ENCODE data around the gene ADAM15. TPM values are rescaled to one million over a fixed set of nuclear protein-coding genes. Genes with fewer than 3 reads are reported as not detected.

ADAM15 gene
- total RNA-seq, 1 donor from 2014 or later, result 163 TPM

- no peak for DNase-seq
- H3K4me3 ChIP-seq, result no peak overlapping the region
- no peak overlapping the region for H3K27ac ChIP-seq
- no peak for TF ChIP-seq CTCF (IDR thresholded peaks at IDR 0.05)
- intact Hi-C loops (cut with DNase I), result no loop called here
- H3K36me3 ChIP-seq, result no peaks in the 10 kb centered on the region
- H3K9me3 ChIP-seq, result no peaks in the 10 kb centered on the region
- ATAC-seq, result no peak
- H3K27me3 ChIP-seq, result no peaks in the 10 kb centered on the region
- H3K4me1 ChIP-seq, result peaks cover 29% of the 10 kb centered on the region
Measured at GRCh38 chr1:155066777-155067176, 15.7 kb downstream of the ADAM15 start.

GRCh38 chr1:155068599-155068998 is 17.5 kb downstream of the ADAM15 start:
- H3K27ac ChIP-seq, result no peak overlapping the region

DNA sequence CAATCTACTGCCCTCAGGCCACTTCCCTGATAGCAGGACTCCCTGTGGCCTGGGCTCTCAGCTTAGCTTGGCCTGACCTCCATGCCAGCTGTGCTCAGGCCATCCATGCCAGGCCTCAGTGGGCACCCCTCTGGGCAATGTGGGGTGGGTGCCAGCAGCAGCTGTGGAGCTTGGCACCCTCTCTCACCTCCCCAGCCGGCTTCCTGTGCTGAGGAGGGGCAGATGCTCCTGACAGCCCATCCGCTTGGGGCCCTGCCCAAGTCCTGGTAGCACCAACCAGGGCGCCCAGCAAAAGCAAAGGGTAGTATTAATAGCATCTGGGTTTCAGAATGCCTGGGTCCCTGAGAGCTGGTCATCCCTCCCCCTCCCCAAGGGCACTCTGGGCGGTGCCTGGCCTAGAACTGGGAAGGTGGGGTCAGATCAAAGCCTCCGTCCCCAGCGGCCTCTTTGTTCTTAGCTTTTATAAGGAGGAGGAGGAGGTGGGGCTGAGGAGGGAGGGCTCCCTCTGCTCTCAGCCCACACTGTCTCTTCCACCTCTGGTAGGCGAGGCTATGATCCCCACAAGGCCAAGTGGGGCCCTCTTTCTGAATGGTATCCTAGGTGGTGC is 18.5 kb downstream of the ADAM15 start:
- Histone ChIP-seq H3K36me3 (no peaks in the 10 kb centered on the region), H3K4me1 (peaks cover 14% of the 10 kb centered on the region), H3K4me3 (no peak overlapping the region), H3K27ac (no peak overlapping the region), H3K27me3 (no peaks in the 10 kb centered on the region), H3K9me3 (no peaks in the 10 kb centered on the region)
- ATAC-seq (no peak), DNase-seq (no peak)
- intact Hi-C loops (cut with DNase I), result no loop called here
- TF ChIP-seq CTCF (IDR thresholded peaks at IDR 0.05), result no peak

More at GRCh38 chr1:155068599-155068998, 17.5 kb downstream of the ADAM15 start:
- no peak for DNase-seq
- H3K27me3 ChIP-seq, result no peaks in the 10 kb centered on the region
- TF ChIP-seq CTCF (IDR thresholded peaks at IDR 0.05), result no peak
- ATAC-seq, result no peak
- H3K9me3 ChIP-seq, result no peaks in the 10 kb centered on the region
- H3K4me3 ChIP-seq, result no peak overlapping the region
- no peaks in the 10 kb centered on the region for H3K36me3 ChIP-seq
- intact Hi-C loops (cut with DNase I), result no loop called here
- peaks cover 14% of the 10 kb centered on the region for H3K4me1 ChIP-seq

GRCh38 chr1:155070158-155070621 is 19.1 kb downstream of the ADAM15 start:
- peak overlapping the region; percentile 52 for H3K4me3 ChIP-seq
- DNase-seq (no peak), ATAC-seq (no peak)

GRCh38 chr1:155070721-155071569 is 19.8 kb downstream of the ADAM15 start:
- DNase-seq, result peak; percentile 91
- peaks cover 14% of the 10 kb centered on the region for H3K4me1 ChIP-seq
- H3K36me3 ChIP-seq, result no peaks in the 10 kb centered on the region
- peak overlapping the region; percentile 52 for H3K4me3 ChIP-seq
- H3K9me3 ChIP-seq, result no peaks in the 10 kb centered on the region
- ATAC-seq, result peak; percentile 90
- intact Hi-C loops (cut with DNase I), result no loop called here
- no peaks in the 10 kb centered on the region for H3K27me3 ChIP-seq
- H3K27ac ChIP-seq, result peak overlapping the region; percentile 60
- TF ChIP-seq CTCF (IDR thresholded peaks at IDR 0.05), result peak; percentile 49

More at GRCh38 chr1:155070158-155070621, 19.1 kb downstream of the ADAM15 start:
- Histone ChIP-seq H3K27me3 (no peaks in the 10 kb centered on the region), H3K4me1 (peaks cover 14% of the 10 kb centered on the region), H3K9me3 (no peaks in the 10 kb centered on the region), H3K27ac (no peak overlapping the region), H3K36me3 (no peaks in the 10 kb centered on the region)
- TF ChIP-seq CTCF (IDR thresholded peaks at IDR 0.05), result no peak
- intact Hi-C loops (cut with DNase I), result no loop called here

All from upper lobe of right lung (tissue), 1 donor.